OCI-LY1 (cell line): ENCODE results near the gene SUPT3H.

ENCODE experiments used
- H2AFZ ChIP-seq: fragments of 200-600 bp; sonication (generic), shearing (Covaris generic); 2 replicates; pipeline ENCODE4 v1.6.0; 2014; ENCODE audit warnings: antibody characterized with exemption, mild to moderate bottlenecking, low read length
- H3F3A ChIP-seq: fragments of 200-600 bp; sonication (generic), shearing (Covaris generic); 2 replicates; pipeline ENCODE4 v1.6.0; 2014; ENCODE audit warnings: mild to moderate bottlenecking, antibody characterized with exemption, low read length, moderate library complexity; ENCODE audit not compliant: insufficient read depth
- H3K27ac ChIP-seq: fragments of 200-600 bp; sonication (generic); 2 replicates; pipeline ENCODE4 v1.5.1; 2014; ENCODE audit warnings: low read length, mixed run types, mild to moderate bottlenecking, low read depth; ENCODE audit not compliant: poor library complexity, severe bottlenecking
- H3K27me3 ChIP-seq: fragments of 200-600 bp; sonication (generic); 2 replicates; pipeline ENCODE4 v1.6.0; 2014; ENCODE audit warnings: antibody characterized with exemption, mild to moderate bottlenecking, low read length, moderate library complexity; ENCODE audit not compliant: insufficient read depth
- H3K36me3 ChIP-seq: fragments of 200-600 bp; sonication (generic); 2 replicates; pipeline ENCODE4 v1.6.1; 2014; ENCODE audit warnings: mild to moderate bottlenecking, antibody characterized with exemption, low read length, moderate library complexity, mixed read lengths; ENCODE audit not compliant: insufficient read depth
- H3K4me1 ChIP-seq: fragments of 200-600 bp; sonication (generic); 2 replicates; pipeline ENCODE4 v1.5.1; 2014; ENCODE audit warnings: mild to moderate bottlenecking, low read length, moderate library complexity; ENCODE audit not compliant: insufficient read depth, severe bottlenecking
- H3K4me2 ChIP-seq: fragments of 200-600 bp; sonication (generic), shearing (Covaris generic); 2 replicates; pipeline ENCODE4 v1.6.1; 2014; ENCODE audit warnings: low read length
- H3K4me3 ChIP-seq: fragments of 200-600 bp; sonication (generic); 2 replicates; pipeline ENCODE4 v1.5.1; 2014; ENCODE audit warnings: low read length, low read depth, mild to moderate bottlenecking, mixed read lengths; ENCODE audit not compliant: poor library complexity, severe bottlenecking
- H3K79me2 ChIP-seq: fragments of 200-600 bp; shearing (Covaris generic); 2 replicates; pipeline ENCODE4 v1.6.1; 2016; ENCODE audit warnings: mixed run types, low read length, mixed read lengths; ENCODE audit not compliant: insufficient read depth
- H3K9ac ChIP-seq: fragments of 200-600 bp; sonication (generic), shearing (Covaris generic); 2 replicates; pipeline ENCODE4 v1.6.1; 2014; ENCODE audit warnings: mild to moderate bottlenecking, low read length, mixed read lengths
- H3K9me2 ChIP-seq: fragments of 200-600 bp; sonication (generic), shearing (Covaris generic); 2 replicates; pipeline ENCODE4 v1.6.1; 2014; ENCODE audit warnings: low read depth, mild to moderate bottlenecking, low read length, mixed read lengths
- H3K9me3 ChIP-seq: fragments of 200-600 bp; shearing (Covaris generic); 2 replicates; pipeline ENCODE4 v1.6.1; 2014; ENCODE audit warnings: low read length, mixed read lengths
- H4K20me1 ChIP-seq: fragments of 200-600 bp; sonication (generic), shearing (Covaris generic); 2 replicates; pipeline ENCODE4 v1.6.0; 2016; ENCODE audit warnings: mild to moderate bottlenecking, low read length; ENCODE audit not compliant: insufficient read depth
- EZH2 ChIP-seq: fragments of 200-600 bp; sonication (generic), shearing (Covaris generic); IDR thresholded peaks from 2 replicates; pipeline ENCODE4 v1.8.0; 2017; ENCODE audit warnings: borderline replicate concordance, mixed run types, mild to moderate bottlenecking, antibody characterized with exemption, low read length, moderate library complexity, mixed read lengths
- TF ChIP-seq, protein P1 (sequence below): fragments of 200-600 bp; sonication (generic), shearing (Covaris generic); IDR thresholded peaks from 2 replicates; pipeline ENCODE4 v1.5.1; 2017; ENCODE audit warnings: mild to moderate bottlenecking, antibody characterized with exemption, low read length, moderate library complexity, mixed read lengths

SUPT3H gene

DNA sequence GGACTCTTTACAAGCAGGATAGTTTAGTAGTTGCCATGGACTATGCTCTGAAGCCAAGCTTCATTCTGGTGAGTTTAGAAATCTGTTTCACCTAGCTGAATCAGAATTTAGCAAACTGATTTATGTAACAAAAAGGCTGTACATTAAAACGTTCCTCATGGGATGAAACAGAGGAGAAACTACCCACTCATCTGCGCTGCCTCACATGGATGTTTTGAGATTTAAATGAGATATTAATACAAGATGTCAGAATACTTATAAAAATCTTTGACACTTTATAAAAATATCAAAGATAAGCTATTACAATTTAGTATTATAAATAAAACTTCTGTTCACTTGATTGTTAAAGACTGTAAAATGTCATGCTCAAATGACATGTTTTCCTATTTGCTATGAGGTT is 32.8 kb downstream of the SUPT3H start:
- Histone ChIP-seq H2AFZ (no peak overlapping the region), H3K9me2 (no peaks in the 10 kb centered on the region), H3K79me2 (no peaks in the 10 kb centered on the region), H3K4me1 (no peaks in the 10 kb centered on the region), H3K9ac (no peak overlapping the region), H3K36me3 (no peaks in the 10 kb centered on the region), H3K4me3 (no peak overlapping the region), H4K20me1 (no peaks in the 10 kb centered on the region), H3K9me3 (no peaks in the 10 kb centered on the region), H3K27ac (no peak overlapping the region), H3K4me2 (no peak overlapping the region), H3F3A (no peaks in the 10 kb centered on the region), H3K27me3 (no peaks in the 10 kb centered on the region)
- no peak for TF ChIP-seq EZH2
- TF ChIP-seq, protein P1, sequence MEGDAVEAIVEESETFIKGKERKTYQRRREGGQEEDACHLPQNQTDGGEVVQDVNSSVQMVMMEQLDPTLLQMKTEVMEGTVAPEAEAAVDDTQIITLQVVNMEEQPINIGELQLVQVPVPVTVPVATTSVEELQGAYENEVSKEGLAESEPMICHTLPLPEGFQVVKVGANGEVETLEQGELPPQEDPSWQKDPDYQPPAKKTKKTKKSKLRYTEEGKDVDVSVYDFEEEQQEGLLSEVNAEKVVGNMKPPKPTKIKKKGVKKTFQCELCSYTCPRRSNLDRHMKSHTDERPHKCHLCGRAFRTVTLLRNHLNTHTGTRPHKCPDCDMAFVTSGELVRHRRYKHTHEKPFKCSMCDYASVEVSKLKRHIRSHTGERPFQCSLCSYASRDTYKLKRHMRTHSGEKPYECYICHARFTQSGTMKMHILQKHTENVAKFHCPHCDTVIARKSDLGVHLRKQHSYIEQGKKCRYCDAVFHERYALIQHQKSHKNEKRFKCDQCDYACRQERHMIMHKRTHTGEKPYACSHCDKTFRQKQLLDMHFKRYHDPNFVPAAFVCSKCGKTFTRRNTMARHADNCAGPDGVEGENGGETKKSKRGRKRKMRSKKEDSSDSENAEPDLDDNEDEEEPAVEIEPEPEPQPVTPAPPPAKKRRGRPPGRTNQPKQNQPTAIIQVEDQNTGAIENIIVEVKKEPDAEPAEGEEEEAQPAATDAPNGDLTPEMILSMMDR = no peak

DNA sequence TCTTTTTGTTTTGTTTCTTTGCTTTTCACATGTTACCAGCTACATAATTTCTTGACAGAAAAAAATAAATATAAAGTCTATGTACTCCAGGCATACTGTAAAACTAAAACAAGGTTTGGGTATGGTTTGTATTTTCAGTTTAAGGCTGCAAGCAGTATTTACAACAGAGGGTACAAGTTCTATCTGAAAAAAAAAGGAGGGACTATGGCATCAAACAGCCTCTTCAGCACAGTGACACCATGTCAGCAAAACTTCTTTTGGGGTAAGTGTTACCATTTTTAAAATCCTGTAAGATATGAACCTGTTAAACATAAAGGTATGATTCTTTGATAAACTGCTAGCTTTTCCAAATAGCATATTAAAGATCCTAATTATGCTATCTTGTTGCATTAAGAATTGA is 49.2 kb downstream of the SUPT3H start:
- Histone ChIP-seq H3K4me2 (no peak overlapping the region), H4K20me1 (no peaks in the 10 kb centered on the region), H3K4me3 (no peak overlapping the region), H3K9me2 (no peaks in the 10 kb centered on the region), H3K9me3 (no peaks in the 10 kb centered on the region), H3K27ac (no peak overlapping the region), H3K4me1 (no peaks in the 10 kb centered on the region), H3F3A (no peaks in the 10 kb centered on the region), H2AFZ (no peak overlapping the region), H3K27me3 (no peaks in the 10 kb centered on the region), H3K79me2 (no peaks in the 10 kb centered on the region), H3K36me3 (no peaks in the 10 kb centered on the region), H3K9ac (no peak overlapping the region)
- no peak for TF ChIP-seq EZH2
- TF ChIP-seq, protein P1 = no peak

DNA sequence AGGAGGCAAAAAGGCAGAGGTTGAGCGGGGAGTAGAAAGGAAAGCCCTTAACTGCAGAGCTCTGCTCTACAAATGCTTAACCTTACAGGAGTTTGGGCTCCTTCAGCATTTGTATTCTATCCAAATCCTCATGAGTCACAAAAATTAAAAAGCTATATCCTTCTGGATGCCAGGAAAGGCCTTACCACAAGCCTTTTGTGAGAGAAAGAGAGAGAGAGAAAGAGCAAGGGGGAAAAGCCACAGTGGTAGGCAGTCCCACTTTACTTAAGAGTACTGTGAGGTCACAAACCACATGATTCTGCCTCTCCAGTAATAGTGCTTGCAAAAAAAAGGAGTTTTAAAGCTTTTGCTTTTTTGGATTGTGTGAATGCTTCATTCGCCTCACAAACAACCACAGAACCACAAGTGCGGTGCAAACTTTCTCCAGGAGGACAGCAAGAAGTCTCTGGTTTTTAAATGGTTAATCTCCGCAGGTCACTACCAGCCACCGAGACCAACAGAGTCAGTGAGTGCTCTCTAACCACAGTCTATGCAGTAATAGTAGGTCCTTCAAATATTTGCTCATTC is 49.7 kb downstream of the SUPT3H start, which contains the start of gene RUNX2:
Gene RUNX2 (plus strand): TSS at position 375 of the 567 bp plus-strand sequence. CDS start 397 bp downstream, outside the sequence.
- no peaks in the 10 kb centered on the region for H3K36me3 ChIP-seq
- no peak within 1 kb of the TSS for H3K4me2 ChIP-seq
- H4K20me1 ChIP-seq = no peaks in the 10 kb centered on the region
- no peak for TF ChIP-seq EZH2
- TF ChIP-seq, protein P1 = no peak
- H2AFZ ChIP-seq = no peak within 1 kb of the TSS
- H3K9ac ChIP-seq = no peak within 1 kb of the TSS
- H3K4me1 ChIP-seq = no peaks in the 10 kb centered on the region
- no peaks in the 10 kb centered on the region for H3K9me3 ChIP-seq
- H3K79me2 ChIP-seq = no peaks in the 10 kb centered on the region
- H3K4me3 ChIP-seq = no peak within 1 kb of the TSS
- H3K27me3 ChIP-seq = no peaks in the 10 kb centered on the region
- H3K9me2 ChIP-seq = no peaks in the 10 kb centered on the region
- no peak within 1 kb of the TSS for H3K27ac ChIP-seq
- no peaks in the 10 kb centered on the region for H3F3A ChIP-seq
